Osteocyte (in vitro differentiated cells): ENCODE data around the gene TSPAN14. TPM values are rescaled to one million over a fixed set of nuclear protein-coding genes. Genes with fewer than 3 reads are reported as not detected.

Source experiments
- DNase-seq: peaks from one replicate; pipeline ENCODE4 v3.0.0; 2021; ENCODE audit warnings: mixed read lengths; ENCODE audit not compliant: unreplicated experiment; ENCODE audit errors: extremely low spot score
- H3K27ac Mint-ChIP-seq: one replicate; pipeline ENCODE4 v1.8.0; 2021; ENCODE audit warnings: mild to moderate bottlenecking, mixed read lengths; ENCODE audit not compliant: unreplicated experiment
- H3K27me3 Mint-ChIP-seq: one replicate; pipeline ENCODE4 v1.8.0; 2021; ENCODE audit warnings: mixed read lengths; ENCODE audit not compliant: unreplicated experiment
- H3K36me3 Mint-ChIP-seq: one replicate; pipeline ENCODE4 v1.8.0; 2021; ENCODE audit warnings: mixed read lengths; ENCODE audit not compliant: unreplicated experiment
- H3K4me1 Mint-ChIP-seq: one replicate; pipeline ENCODE4 v1.8.0; 2021; ENCODE audit warnings: mixed read lengths; ENCODE audit not compliant: unreplicated experiment
- H3K4me3 Mint-ChIP-seq: one replicate; pipeline ENCODE4 v1.8.0; 2021; ENCODE audit warnings: mild to moderate bottlenecking, moderate library complexity, mixed read lengths; ENCODE audit not compliant: unreplicated experiment
- H3K9me3 Mint-ChIP-seq: one replicate; pipeline ENCODE4 v1.8.0; 2021; ENCODE audit warnings: mixed read lengths; ENCODE audit not compliant: unreplicated experiment
- total RNA-seq: library from RNA; stranded (reverse); gene quantifications from 2 replicates; pipeline ENCODE4 v1.2.1, GENCODE V29; 2021
- TF ChIP-seq, protein P1 (sequence below): fragments of 200-600 bp; sonication (generic); IDR thresholded peaks from 2 replicates; pipeline ENCODE4 v1.5.0; 2021; ENCODE audit warnings: antibody characterized with exemption, mild to moderate bottlenecking, moderate library complexity

Gene TSPAN14
- total RNA-seq, 1 donor from 2014 or later = 50.7 TPM

DNA sequence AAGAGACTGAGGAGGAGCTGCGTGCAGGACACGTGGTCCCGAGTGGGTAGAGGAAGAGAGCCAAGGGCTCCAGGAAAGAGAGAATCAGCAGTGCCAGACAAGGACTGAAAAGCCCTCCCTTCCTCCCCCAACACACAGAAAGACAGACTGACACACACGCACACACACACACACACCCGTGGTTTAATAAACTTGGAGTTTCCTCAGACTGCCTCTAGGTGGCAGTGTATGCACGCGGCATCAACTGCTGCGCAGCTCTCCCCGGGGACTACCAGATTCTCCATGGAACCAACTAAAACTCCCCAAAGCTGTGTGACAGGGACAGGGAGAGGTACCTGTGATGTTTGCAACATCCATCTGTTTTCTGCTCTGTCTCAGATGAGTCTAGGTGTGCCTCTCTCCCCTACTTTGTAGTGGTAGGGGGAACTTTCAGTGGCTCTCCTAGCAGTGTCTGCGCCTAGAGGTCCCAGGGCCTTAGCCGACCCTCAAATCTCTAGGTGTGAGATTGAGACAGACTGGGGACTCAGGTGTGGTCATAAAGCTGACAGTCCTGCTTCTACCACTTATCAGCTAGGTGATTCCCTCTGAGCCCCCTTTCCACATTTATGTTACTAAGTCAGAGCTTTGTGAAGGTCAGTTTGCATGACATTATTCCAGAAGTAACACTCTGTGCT lies 9.3 kb upstream of the TSPAN14 start:
- no peaks in the 10 kb centered on the region for H3K36me3 Mint-ChIP-seq
- H3K27ac Mint-ChIP-seq = peak overlapping the region; percentile 17
- H3K4me1 Mint-ChIP-seq = peaks cover 7% of the 10 kb centered on the region
- peaks cover 24% of the 10 kb centered on the region for H3K27me3 Mint-ChIP-seq
- no peak for DNase-seq
- H3K9me3 Mint-ChIP-seq = no peaks in the 10 kb centered on the region
- H3K4me3 Mint-ChIP-seq = no peak overlapping the region
- TF ChIP-seq, protein P1, sequence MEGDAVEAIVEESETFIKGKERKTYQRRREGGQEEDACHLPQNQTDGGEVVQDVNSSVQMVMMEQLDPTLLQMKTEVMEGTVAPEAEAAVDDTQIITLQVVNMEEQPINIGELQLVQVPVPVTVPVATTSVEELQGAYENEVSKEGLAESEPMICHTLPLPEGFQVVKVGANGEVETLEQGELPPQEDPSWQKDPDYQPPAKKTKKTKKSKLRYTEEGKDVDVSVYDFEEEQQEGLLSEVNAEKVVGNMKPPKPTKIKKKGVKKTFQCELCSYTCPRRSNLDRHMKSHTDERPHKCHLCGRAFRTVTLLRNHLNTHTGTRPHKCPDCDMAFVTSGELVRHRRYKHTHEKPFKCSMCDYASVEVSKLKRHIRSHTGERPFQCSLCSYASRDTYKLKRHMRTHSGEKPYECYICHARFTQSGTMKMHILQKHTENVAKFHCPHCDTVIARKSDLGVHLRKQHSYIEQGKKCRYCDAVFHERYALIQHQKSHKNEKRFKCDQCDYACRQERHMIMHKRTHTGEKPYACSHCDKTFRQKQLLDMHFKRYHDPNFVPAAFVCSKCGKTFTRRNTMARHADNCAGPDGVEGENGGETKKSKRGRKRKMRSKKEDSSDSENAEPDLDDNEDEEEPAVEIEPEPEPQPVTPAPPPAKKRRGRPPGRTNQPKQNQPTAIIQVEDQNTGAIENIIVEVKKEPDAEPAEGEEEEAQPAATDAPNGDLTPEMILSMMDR = peak; percentile 59

DNA sequence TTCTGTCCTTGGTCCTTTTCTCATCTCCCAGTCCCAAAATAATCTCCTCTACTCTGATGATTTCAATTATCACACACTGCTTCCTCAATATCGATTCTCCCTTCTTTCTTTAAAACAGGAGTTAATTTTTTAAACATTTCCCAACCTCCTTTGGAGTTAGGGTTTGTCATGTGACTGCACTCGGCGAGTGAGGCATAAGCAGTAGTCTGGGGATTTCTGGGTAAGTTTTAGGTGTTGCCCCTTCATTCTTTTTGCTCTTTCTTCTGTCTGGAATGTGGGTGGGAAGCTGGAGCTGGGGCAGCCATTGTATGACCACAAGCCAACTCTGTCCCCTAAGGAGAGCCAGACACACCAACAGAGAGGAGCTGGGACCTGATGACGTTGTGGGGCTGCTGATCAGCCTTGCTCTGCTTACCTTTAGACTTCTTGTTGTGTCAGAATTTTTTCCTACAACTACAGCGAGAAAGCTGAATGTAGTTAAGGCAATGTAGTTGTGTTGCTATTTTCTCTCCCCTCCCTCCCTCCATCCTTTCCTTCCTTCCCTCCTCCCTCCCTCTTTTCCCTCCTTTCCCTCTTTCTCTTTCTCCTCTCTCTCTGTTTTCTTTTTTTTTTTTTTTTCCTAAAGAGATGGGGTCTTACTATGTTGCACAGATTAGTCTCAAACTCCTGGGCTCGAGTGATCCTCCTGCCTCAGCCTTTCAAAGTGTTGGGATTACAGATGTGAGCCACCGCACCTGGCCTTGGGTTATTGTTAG lies 6.5 kb upstream of the TSPAN14 start:
- Mint-ChIP-seq H3K4me3 (no peak overlapping the region), H3K27me3 (peaks cover 24% of the 10 kb centered on the region), H3K9me3 (no peaks in the 10 kb centered on the region), H3K27ac (no peak overlapping the region), H3K36me3 (no peaks in the 10 kb centered on the region), H3K4me1 (peaks cover 7% of the 10 kb centered on the region)
- DNase-seq = no peak
- TF ChIP-seq, protein P1 = no peak

DNA sequence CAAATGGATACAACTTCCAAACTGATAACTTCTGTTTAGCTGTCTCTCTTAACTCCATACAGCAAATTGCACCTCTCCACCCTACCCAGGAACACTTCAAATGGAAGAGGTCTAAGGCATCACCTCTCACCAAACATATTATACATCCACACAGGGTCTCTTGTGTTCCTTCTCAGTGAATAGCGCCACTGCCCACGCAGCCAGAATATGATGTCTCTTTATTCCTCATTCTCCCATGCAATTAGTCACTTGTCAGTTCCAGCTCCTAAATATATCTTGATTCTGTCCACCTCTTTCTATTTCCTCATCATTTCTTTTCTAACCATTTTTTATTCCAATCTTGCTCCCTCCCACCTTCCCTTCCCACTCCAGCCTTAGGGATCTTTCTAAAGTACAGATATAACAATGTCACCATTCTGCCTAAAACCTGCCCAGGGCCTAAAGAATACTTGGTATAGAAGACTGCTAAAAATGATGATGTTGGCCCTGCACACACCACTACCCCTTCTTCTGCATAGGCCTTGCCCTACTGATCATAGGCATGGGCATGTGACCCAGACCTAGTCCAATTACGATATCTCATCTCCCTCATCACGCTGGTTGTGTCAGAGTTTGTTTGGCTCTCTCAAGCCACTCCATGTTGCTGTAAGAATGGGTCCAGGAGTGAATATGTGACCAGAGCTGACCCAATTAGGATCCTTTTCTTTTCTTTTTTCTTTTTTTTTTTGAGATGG lies 5.7 kb upstream of the TSPAN14 start:
- Mint-ChIP-seq H3K4me3 (no peak overlapping the region), H3K9me3 (no peaks in the 10 kb centered on the region), H3K36me3 (no peaks in the 10 kb centered on the region), H3K27ac (no peak overlapping the region), H3K4me1 (peaks cover 8% of the 10 kb centered on the region), H3K27me3 (peaks cover 24% of the 10 kb centered on the region)
- TF ChIP-seq, protein P1 = no peak
- DNase-seq = no peak

- H3K4me1 Mint-ChIP-seq = peaks cover 7% of the 10 kb centered on the region
- no peak for DNase-seq
- TF ChIP-seq, protein P1 = no peak
- no peaks in the 10 kb centered on the region for H3K36me3 Mint-ChIP-seq
- no peak overlapping the region for H3K4me3 Mint-ChIP-seq
- H3K27ac Mint-ChIP-seq = no peak overlapping the region
- H3K9me3 Mint-ChIP-seq = no peaks in the 10 kb centered on the region
- peaks cover 24% of the 10 kb centered on the region for H3K27me3 Mint-ChIP-seq
These were observed 4.6 kb upstream of the TSPAN14 start for GRCh38 chr10:80449520-80449919.

- no peak for DNase-seq
- no peaks in the 10 kb centered on the region for H3K9me3 Mint-ChIP-seq
- TF ChIP-seq, protein P1 = no peak
- H3K27ac Mint-ChIP-seq = no peak overlapping the region
- no peak overlapping the region for H3K4me3 Mint-ChIP-seq
- H3K4me1 Mint-ChIP-seq = peaks cover 19% of the 10 kb centered on the region
- H3K27me3 Mint-ChIP-seq = peaks cover 20% of the 10 kb centered on the region
- H3K36me3 Mint-ChIP-seq = no peaks in the 10 kb centered on the region
These were observed 3.0 kb upstream of the TSPAN14 start for GRCh38 chr10:80451132-80451531.
